Mononuclear cell (primary cell): ENCODE results near the gene CLCA2. TPM values are rescaled to one million over a fixed set of nuclear protein-coding genes. Genes with fewer than 3 reads are reported as not detected.
"Not testable (repeated sequence)": the region's sequence is repeated elsewhere in the genome, so short reads cannot be mapped to it uniquely, and the experiment has no call there.

Experiments
- H3K27me3 ChIP-seq: 2 replicates; pipeline ENCODE4 v1.6.0; 2011; ENCODE audit warnings: low read length, control low read depth; ENCODE audit not compliant: insufficient read depth
- H3K4me1 ChIP-seq: 2 replicates; pipeline ENCODE4 v1.5.1; 2011; ENCODE audit warnings: mild to moderate bottlenecking, low read length, control low read depth; ENCODE audit not compliant: insufficient read depth
- H3K4me3 ChIP-seq: 2 replicates; pipeline ENCODE4 v1.5.1; 2011; ENCODE audit warnings: mild to moderate bottlenecking, low read length, moderate library complexity
- H3K9me3 ChIP-seq: 2 replicates; pipeline ENCODE4 v1.5.1; 2011; ENCODE audit warnings: low read depth, mild to moderate bottlenecking, control low read depth, low read length
- total RNA-seq: library from RNA; depleted of rRNA; stranded (reverse); fragments of >200 nt; gene quantifications from one replicate; pipeline ENCODE4 v1.2.3, GENCODE V29; 2012

Gene CLCA2
- total RNA-seq, 1 donor: not detected

- no peaks in the 10 kb centered on the region for H3K27me3 ChIP-seq
- no peaks in the 10 kb centered on the region for H3K4me1 ChIP-seq
- no peak overlapping the region for H3K4me3 ChIP-seq
- H3K9me3 ChIP-seq: no peaks in the 10 kb centered on the region
Measured at GRCh38 chr1:86477256-86477655, 53.3 kb downstream of the CLCA2 start.

- Histone ChIP-seq H3K9me3 (no peaks in the 10 kb centered on the region), H3K4me3 (no peak overlapping the region)
Measured at GRCh38 chr1:86477682-86478081, 53.7 kb downstream of the CLCA2 start.

GRCh38 chr1:86478416-86479156, 54.6 kb downstream of the CLCA2 start:
- Histone ChIP-seq H3K9me3 (no peaks in the 10 kb centered on the region), H3K4me1 (no peaks in the 10 kb centered on the region), H3K27me3 (no peaks in the 10 kb centered on the region), H3K4me3 (no peak overlapping the region)

More at GRCh38 chr1:86477682-86478081, 53.7 kb downstream of the CLCA2 start:
- no peaks in the 10 kb centered on the region for H3K27me3 ChIP-seq
- H3K4me1 ChIP-seq: no peaks in the 10 kb centered on the region

GRCh38 chr1:86481966-86482365, 58.0 kb downstream of the CLCA2 start:
- Histone ChIP-seq H3K4me3 (no peak overlapping the region), H3K27me3 (no peaks in the 10 kb centered on the region), H3K4me1 (no peaks in the 10 kb centered on the region), H3K9me3 (no peaks in the 10 kb centered on the region)

- Histone ChIP-seq H3K4me3 (no peak overlapping the region), H3K4me1 (no peaks in the 10 kb centered on the region), H3K27me3 (no peaks in the 10 kb centered on the region), H3K9me3 (no peaks in the 10 kb centered on the region)
Measured at GRCh38 chr1:86487131-86487810, 63.3 kb downstream of the CLCA2 start.

- Histone ChIP-seq H3K27me3 (no peaks in the 10 kb centered on the region), H3K4me1 (no peaks in the 10 kb centered on the region), H3K9me3 (no peaks in the 10 kb centered on the region), H3K4me3 (no peak overlapping the region)
Measured at GRCh38 chr1:86487811-86488141, 63.8 kb downstream of the CLCA2 start.

- Histone ChIP-seq H3K4me3 (no peak overlapping the region), H3K27me3 (no peaks in the 10 kb centered on the region), H3K9me3 (no peaks in the 10 kb centered on the region), H3K4me1 (no peaks in the 10 kb centered on the region)
Measured at GRCh38 chr1:86489242-86489878, 65.4 kb downstream of the CLCA2 start.

- no peaks in the 10 kb centered on the region for H3K9me3 ChIP-seq
- no peak overlapping the region for H3K4me3 ChIP-seq
- H3K27me3 ChIP-seq: no peaks in the 10 kb centered on the region
- no peaks in the 10 kb centered on the region for H3K4me1 ChIP-seq
Measured at GRCh38 chr1:86491171-86491950, 67.4 kb downstream of the CLCA2 start.

- no peaks in the 10 kb centered on the region for H3K9me3 ChIP-seq
- no peaks in the 10 kb centered on the region for H3K27me3 ChIP-seq
- no peak overlapping the region for H3K4me3 ChIP-seq
- H3K4me1 ChIP-seq: peaks cover 11% of the 10 kb centered on the region
Measured at GRCh38 chr1:86498281-86498680, 74.3 kb downstream of the CLCA2 start.

- H3K4me3 ChIP-seq: no peak overlapping the region
- H3K4me1 ChIP-seq: peaks cover 11% of the 10 kb centered on the region
- H3K27me3 ChIP-seq: no peaks in the 10 kb centered on the region
- no peaks in the 10 kb centered on the region for H3K9me3 ChIP-seq
Measured at GRCh38 chr1:86499987-86500593, 76.1 kb downstream of the CLCA2 start.

GRCh38 chr1:86500714-86501113, 76.7 kb downstream of the CLCA2 start:
- peaks cover 3% of the 10 kb centered on the region for H3K27me3 ChIP-seq
- no peak overlapping the region for H3K4me3 ChIP-seq
- peaks cover 11% of the 10 kb centered on the region for H3K4me1 ChIP-seq
- no peaks in the 10 kb centered on the region for H3K9me3 ChIP-seq

- H3K4me3 ChIP-seq, H3K27me3 ChIP-seq, H3K9me3 ChIP-seq: not testable (repeated sequence)
- peaks cover 11% of the 10 kb centered on the region for H3K4me1 ChIP-seq
Measured at GRCh38 chr1:86502125-86502646, 78.2 kb downstream of the CLCA2 start.

GRCh38 chr1:86502721-86503405, 78.9 kb downstream of the CLCA2 start:
- H3K27me3 ChIP-seq: peaks cover 3% of the 10 kb centered on the region
- no peak overlapping the region for H3K4me3 ChIP-seq
- no peaks in the 10 kb centered on the region for H3K9me3 ChIP-seq
- H3K4me1 ChIP-seq: peaks cover 11% of the 10 kb centered on the region
